OCI-LY1 (cell line): ENCODE measurements around the gene CD93.

Experiments
- H2AFZ ChIP-seq: fragments of 200-600 bp; sonication (generic), shearing (Covaris generic); 2 replicates; pipeline ENCODE4 v1.6.0; 2014; ENCODE audit warnings: antibody characterized with exemption, mild to moderate bottlenecking, low read length
- H3F3A ChIP-seq: fragments of 200-600 bp; sonication (generic), shearing (Covaris generic); 2 replicates; pipeline ENCODE4 v1.6.0; 2014; ENCODE audit warnings: mild to moderate bottlenecking, antibody characterized with exemption, low read length, moderate library complexity; ENCODE audit not compliant: insufficient read depth
- H3K27ac ChIP-seq: fragments of 200-600 bp; sonication (generic); 2 replicates; pipeline ENCODE4 v1.5.1; 2014; ENCODE audit warnings: low read length, mixed run types, mild to moderate bottlenecking, low read depth; ENCODE audit not compliant: poor library complexity, severe bottlenecking
- H3K27me3 ChIP-seq: fragments of 200-600 bp; sonication (generic); 2 replicates; pipeline ENCODE4 v1.6.0; 2014; ENCODE audit warnings: antibody characterized with exemption, mild to moderate bottlenecking, low read length, moderate library complexity; ENCODE audit not compliant: insufficient read depth
- H3K36me3 ChIP-seq: fragments of 200-600 bp; sonication (generic); 2 replicates; pipeline ENCODE4 v1.6.1; 2014; ENCODE audit warnings: mild to moderate bottlenecking, antibody characterized with exemption, low read length, moderate library complexity, mixed read lengths; ENCODE audit not compliant: insufficient read depth
- H3K4me1 ChIP-seq: fragments of 200-600 bp; sonication (generic); 2 replicates; pipeline ENCODE4 v1.5.1; 2014; ENCODE audit warnings: mild to moderate bottlenecking, low read length, moderate library complexity; ENCODE audit not compliant: insufficient read depth, severe bottlenecking
- H3K4me2 ChIP-seq: fragments of 200-600 bp; sonication (generic), shearing (Covaris generic); 2 replicates; pipeline ENCODE4 v1.6.1; 2014; ENCODE audit warnings: low read length
- H3K4me3 ChIP-seq: fragments of 200-600 bp; sonication (generic); 2 replicates; pipeline ENCODE4 v1.5.1; 2014; ENCODE audit warnings: low read length, low read depth, mild to moderate bottlenecking, mixed read lengths; ENCODE audit not compliant: poor library complexity, severe bottlenecking
- H3K79me2 ChIP-seq: fragments of 200-600 bp; shearing (Covaris generic); 2 replicates; pipeline ENCODE4 v1.6.1; 2016; ENCODE audit warnings: mixed run types, low read length, mixed read lengths; ENCODE audit not compliant: insufficient read depth
- H3K9ac ChIP-seq: fragments of 200-600 bp; sonication (generic), shearing (Covaris generic); 2 replicates; pipeline ENCODE4 v1.6.1; 2014; ENCODE audit warnings: mild to moderate bottlenecking, low read length, mixed read lengths
- H3K9me2 ChIP-seq: fragments of 200-600 bp; sonication (generic), shearing (Covaris generic); 2 replicates; pipeline ENCODE4 v1.6.1; 2014; ENCODE audit warnings: low read depth, mild to moderate bottlenecking, low read length, mixed read lengths
- H3K9me3 ChIP-seq: fragments of 200-600 bp; shearing (Covaris generic); 2 replicates; pipeline ENCODE4 v1.6.1; 2014; ENCODE audit warnings: low read length, mixed read lengths
- H4K20me1 ChIP-seq: fragments of 200-600 bp; sonication (generic), shearing (Covaris generic); 2 replicates; pipeline ENCODE4 v1.6.0; 2016; ENCODE audit warnings: mild to moderate bottlenecking, low read length; ENCODE audit not compliant: insufficient read depth
- CTCF ChIP-seq: fragments of 200-600 bp; sonication (generic), shearing (Covaris generic); IDR thresholded peaks from 2 replicates; pipeline ENCODE4 v1.5.1; 2017; ENCODE audit warnings: mild to moderate bottlenecking, antibody characterized with exemption, low read length, moderate library complexity, mixed read lengths
- EZH2 ChIP-seq: fragments of 200-600 bp; sonication (generic), shearing (Covaris generic); IDR thresholded peaks from 2 replicates; pipeline ENCODE4 v1.8.0; 2017; ENCODE audit warnings: borderline replicate concordance, mixed run types, mild to moderate bottlenecking, antibody characterized with exemption, low read length, moderate library complexity, mixed read lengths

CD93 gene

DNA sequence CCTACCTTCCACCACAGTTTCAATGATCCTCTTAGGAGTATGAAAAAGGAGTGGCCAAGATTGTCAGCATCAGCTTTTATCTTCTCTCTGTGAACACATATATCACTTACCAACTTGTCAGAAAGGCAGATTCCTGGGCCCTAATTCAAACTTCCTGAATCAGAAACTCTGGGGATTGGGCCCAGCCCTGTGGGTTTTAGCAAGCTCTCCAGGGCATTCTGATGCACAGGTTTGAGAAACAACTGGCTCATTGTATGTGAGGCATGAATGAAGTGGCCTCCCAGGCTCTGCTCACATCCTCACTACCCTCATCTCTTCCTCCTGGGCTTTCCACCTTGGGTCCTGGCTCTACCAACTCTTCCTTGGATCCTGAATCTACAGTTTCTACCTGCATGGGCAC lies 23.5 kb downstream of the CD93 start:
- no peaks in the 10 kb centered on the region for H3K36me3 ChIP-seq
- no peak overlapping the region for H3K27ac ChIP-seq
- no peaks in the 10 kb centered on the region for H3K4me1 ChIP-seq

DNA sequence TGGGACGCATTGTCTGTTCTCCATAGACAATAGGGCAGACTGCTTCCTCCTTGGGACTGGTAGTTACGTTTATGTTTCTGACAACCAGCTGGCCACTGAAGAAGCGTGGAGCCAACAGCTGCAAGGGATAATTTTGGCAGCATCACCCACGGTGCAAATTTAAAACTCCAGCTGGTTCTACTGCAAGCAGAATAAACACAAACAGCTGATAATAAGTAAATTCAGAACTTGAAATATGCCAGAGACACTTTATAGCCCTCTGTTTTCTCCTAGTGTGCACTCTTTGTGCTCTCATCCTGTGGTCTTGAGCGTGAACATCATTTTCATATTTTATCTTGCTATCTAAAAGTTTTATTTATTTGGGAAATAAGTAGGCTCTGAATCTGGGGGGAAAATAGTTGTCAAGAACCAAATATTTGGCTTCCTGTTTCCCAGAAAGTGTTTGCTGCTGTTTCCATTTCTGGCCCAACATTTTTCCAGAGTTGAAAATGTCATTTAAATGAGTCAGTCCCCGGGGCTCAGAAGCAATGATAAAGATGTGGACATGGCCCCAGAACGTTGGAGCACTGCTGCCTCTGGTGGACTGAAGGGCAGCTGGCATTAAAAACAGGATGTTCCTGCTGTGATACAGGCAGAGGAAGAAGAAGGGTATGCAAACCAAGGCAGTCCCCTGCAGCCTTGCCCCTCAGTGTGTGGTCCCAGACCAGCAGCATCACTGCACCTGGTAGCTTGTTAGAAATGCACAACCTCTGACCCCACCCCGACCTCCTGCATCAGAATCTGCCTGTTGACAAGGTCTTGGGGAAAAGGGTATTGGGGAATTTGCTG lies 24.2 kb downstream of the CD93 start:
- no peaks in the 10 kb centered on the region for H3K79me2 ChIP-seq
- no peak overlapping the region for H3K4me3 ChIP-seq
- TF ChIP-seq CTCF (no peak), EZH2 (no peak)
- H3K4me2 ChIP-seq, result no peak overlapping the region
- H3K36me3 ChIP-seq, result no peaks in the 10 kb centered on the region
- no peak overlapping the region for H3K27ac ChIP-seq
- H3K9me2 ChIP-seq, result no peaks in the 10 kb centered on the region
- H3K9ac ChIP-seq, result no peak overlapping the region
- H3F3A ChIP-seq, result no peaks in the 10 kb centered on the region
- no peaks in the 10 kb centered on the region for H3K27me3 ChIP-seq
- H3K4me1 ChIP-seq, result no peaks in the 10 kb centered on the region
- H2AFZ ChIP-seq, result no peak overlapping the region
- no peaks in the 10 kb centered on the region for H4K20me1 ChIP-seq
- H3K9me3 ChIP-seq, result no peaks in the 10 kb centered on the region

More for the DNA sequence above, 23.5 kb downstream of the CD93 start:
- no peak overlapping the region for H3K4me3 ChIP-seq
- TF ChIP-seq EZH2 (no peak), CTCF (no peak)
- no peaks in the 10 kb centered on the region for H3K9me2 ChIP-seq
- no peak overlapping the region for H3K4me2 ChIP-seq
- H3K27me3 ChIP-seq, result no peaks in the 10 kb centered on the region
- no peaks in the 10 kb centered on the region for H3K9me3 ChIP-seq
- H2AFZ ChIP-seq, result no peak overlapping the region
- H3K79me2 ChIP-seq, result no peaks in the 10 kb centered on the region
- no peaks in the 10 kb centered on the region for H3F3A ChIP-seq
- no peak overlapping the region for H3K9ac ChIP-seq
- no peaks in the 10 kb centered on the region for H4K20me1 ChIP-seq

DNA sequence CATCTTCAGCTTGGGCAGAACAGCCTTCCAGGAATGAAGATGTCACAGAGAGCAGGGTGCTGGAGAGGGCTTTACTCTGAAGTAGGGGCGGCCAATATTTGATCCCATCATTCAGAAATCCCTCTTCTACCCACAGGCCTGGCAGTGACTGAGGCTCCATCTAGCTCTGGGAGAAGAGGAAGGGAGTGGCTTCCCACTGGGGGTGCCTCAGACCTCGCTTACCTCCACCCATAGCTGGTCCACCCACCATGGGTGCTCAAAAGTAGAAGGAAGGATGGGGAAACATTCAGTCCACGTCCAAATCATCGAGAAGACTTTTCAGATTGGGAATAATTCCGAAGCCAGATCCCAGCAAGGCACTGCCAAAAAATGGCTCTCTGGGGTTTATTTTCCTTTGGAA lies 24.9 kb downstream of the CD93 start:
- Histone ChIP-seq H3K9me3 (no peaks in the 10 kb centered on the region), H3K9ac (no peak overlapping the region), H3F3A (no peaks in the 10 kb centered on the region), H3K9me2 (no peaks in the 10 kb centered on the region), H4K20me1 (no peaks in the 10 kb centered on the region), H3K4me3 (no peak overlapping the region), H3K4me2 (no peak overlapping the region), H3K27me3 (no peaks in the 10 kb centered on the region), H3K4me1 (no peaks in the 10 kb centered on the region), H3K36me3 (no peaks in the 10 kb centered on the region), H3K79me2 (no peaks in the 10 kb centered on the region), H2AFZ (no peak overlapping the region), H3K27ac (no peak overlapping the region)
- TF ChIP-seq CTCF (no peak), EZH2 (no peak)
